ENCODE measurements around the gene CCDC27. TPM values are rescaled to one million over a fixed set of nuclear protein-coding genes. Genes with fewer than 3 reads are reported as not detected.
"Not testable (repeated sequence)": the region's sequence is repeated elsewhere in the genome, so short reads cannot be mapped to it uniquely, and the experiment has no call there.

CCDC27 gene
- total RNA-seq, 1 donor from 2014 or later, result not detected

- no peak for DNase-seq
These were observed 15.5 kb upstream of the CCDC27 start for GRCh38 chr1:3736708-3737107.

DNA sequence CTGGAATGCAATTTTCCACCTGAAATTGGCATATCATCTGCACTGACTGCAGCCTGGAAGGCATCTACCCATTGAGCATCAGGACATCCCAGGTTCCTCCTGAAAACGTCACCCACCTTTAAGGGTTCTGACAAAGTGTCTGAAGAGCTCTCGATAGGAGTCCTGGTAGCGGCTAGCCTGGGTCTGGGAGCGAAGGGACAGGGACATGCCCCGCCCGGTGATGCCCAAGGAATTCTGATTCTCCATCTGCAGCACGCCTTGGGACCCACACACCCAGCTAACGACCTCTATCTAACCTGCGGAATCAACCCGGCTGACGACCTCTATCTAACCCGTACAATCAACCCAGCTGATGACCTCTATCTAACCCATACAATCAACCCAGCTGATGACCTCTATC, 13.3 kb upstream of the CCDC27 start:
- no peak for DNase-seq

DNA sequence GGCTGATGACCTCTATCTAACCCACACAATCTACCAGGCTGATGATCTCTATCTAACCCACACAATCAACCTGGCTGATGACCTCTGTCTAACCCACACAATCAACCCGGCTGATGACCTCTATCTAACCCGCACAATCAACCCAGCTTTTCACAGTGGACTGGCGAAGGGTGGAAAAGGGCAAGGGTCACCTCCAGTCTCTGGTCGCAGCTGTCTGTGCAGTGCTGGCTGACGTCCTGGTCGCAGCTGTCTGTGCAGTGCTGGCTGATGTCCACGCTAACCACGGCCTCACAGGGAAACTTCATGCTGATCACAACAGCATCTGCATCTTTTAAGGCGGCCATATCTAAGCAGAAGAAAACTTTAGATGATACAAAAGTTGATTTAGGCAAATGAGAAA, 12.2 kb upstream of the CCDC27 start:
- DNase-seq, result peak; percentile 58

DNA sequence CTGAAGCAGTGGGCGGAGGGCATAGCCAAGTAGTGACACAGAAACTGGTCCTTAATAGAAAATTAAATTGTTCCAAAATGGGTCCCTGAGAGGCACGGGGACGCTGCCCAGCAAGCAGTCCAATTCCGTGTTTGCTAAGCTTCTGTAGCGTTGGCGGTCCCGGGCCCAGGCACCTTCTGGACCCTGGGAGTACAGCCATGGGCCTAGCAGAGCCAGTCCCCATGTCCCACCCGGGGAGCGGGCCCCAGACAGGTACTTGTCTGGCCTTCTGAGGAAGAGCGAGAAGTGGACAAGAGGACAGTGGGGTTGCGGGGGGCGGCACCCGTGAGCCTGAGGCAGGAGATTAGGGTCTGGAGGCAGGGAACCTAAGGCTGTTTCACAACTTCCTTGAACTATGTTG, 11.5 kb upstream of the CCDC27 start:
- no peak for DNase-seq

GRCh38 chr1:3741566-3742438, 10.4 kb upstream of the CCDC27 start:
- no peak for DNase-seq

- no peak for DNase-seq
These were observed 9.6 kb upstream of the CCDC27 start for GRCh38 chr1:3742439-3743298.

DNA sequence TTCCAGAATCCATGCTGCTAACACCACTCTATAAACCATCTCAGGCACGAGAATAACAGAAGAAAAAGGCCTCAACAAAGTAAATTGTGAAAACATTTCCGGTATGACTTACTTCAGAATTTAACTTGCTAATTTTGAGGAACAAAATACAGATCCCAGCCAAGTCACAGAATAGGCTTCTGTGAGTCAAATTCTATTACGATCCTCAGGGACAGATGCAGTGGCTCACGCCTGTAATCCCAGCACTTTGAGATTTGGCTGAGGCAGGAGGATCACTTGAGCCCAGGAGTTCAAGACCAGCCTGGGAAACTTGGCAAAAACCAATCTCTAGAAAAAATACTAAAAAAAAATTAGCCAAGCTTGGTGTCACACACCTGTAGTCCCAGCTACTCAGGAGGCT, 8.8 kb upstream of the CCDC27 start:
- no peak for DNase-seq

DNA sequence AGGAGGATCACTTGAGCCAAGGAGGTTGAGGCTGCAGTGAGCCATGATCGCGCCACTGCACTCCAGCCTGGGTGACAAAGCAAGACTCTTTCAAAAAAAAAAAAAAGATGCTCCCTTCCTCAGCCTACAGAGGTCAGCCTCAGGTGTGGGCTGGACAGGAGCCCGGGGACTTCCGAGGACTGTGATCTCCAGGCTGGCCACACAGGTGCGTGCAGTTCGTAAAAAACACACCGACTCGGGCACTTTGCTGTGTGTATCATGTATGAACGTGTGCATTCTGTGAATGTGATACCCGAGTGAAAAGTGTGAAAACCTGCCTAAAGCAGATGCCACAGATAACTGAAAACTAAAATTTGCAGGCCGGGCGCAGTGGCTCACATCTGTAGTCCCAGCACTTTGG, 8.4 kb upstream of the CCDC27 start:
- no peak for DNase-seq

DNA sequence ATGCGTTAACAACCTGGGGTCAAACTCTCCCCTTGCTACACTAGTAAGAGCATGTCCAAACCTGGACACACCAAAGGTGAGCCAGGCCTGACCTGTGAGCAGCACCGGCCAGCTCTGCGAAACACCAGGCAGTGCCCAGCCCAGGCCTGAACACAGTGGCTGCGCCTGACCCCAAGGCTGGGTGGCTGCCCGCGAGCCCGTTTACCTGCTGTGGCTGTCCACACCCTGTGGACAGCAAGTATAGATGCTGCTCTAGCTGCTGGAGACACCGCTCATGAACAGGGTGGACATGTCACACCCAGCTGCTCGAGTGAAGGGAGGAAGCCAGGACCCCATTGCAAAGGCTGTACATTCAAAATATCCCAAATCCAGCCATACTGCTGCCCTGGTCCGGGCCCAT, 7.6 kb upstream of the CCDC27 start:
- no peak for DNase-seq

- DNase-seq, result no peak
These were observed 7.2 kb upstream of the CCDC27 start for GRCh38 chr1:3745071-3745470.

DNA sequence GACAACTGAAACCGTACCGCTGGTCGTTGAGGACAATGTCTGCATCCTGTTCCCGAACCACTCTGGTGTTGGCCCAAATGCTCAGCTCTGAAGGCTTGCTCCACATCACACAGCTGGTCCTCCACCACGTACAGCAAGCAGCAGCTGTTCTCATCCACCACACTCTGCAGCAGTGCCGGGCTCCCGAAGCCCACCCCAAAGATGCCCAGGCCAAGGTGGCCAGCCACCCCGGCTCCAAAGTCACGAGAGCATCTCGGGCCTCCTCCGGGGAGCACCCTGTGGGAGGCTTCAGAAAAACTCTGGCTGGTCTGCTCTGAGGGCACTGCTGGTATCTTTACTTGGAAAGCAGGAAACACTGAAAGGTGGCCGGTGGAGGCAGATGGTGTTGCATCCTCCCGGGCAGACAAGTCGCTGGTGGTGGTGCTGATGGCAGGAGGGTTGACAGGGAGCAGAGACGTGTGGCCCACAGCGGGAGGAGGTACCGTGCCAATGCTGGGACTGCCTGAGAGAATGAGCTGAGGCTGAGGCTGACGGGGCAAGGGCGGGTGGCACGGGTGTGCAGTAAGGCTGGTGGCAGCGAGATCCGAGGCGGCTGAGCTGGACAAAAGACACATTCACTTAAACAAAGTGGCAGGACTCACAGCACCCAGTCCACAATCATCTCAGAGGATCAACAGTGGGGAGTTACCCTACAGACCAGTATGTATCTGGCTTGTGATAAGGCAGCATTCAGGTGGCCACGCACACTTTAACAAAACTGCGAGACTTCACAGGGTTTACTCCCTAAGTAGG, 6.5 kb upstream of the CCDC27 start:
- DNase-seq, result no peak

GRCh38 chr1:3746389-3746829, 5.8 kb upstream of the CCDC27 start:
- DNase-seq, result no peak

- DNase-seq, result peak; percentile 89
These were observed 5.3 kb upstream of the CCDC27 start for GRCh38 chr1:3746830-3747521.

DNA sequence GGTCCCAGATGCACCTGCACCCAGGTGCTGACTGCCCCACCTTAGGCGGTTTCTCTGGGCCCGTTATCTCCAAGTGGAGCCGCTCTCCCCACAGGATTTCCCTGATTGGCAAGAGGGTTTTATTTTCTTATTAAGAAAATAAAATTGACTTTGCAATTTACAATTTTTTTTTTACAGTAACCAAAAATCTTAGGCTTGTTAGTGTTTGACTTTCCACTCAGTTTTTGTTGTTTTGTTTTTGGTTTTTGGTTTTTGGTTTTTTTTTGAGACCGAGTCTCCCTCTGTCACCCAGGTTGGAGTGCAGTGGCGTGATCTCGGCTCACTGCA, 4.8 kb upstream of the CCDC27 start:
- DNase-seq, result no peak

DNA sequence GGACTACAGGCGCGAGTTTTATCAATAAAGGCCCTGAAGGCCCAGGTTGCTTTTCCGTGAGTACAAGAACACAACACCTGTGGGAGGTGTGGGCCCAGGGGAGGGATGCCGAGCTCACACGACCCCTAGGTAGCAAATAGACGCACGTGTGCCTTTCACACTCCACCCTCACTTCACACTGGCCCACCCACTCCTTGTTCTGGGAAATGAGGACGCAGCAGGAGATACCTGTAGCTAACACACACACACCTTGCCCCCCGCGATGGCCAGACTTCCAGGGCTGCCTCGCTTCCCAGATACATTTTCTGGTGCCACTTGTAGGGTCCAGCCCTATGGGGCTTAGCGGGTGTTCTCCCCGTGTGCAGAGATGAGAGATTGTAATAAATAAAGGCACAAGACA, 4.3 kb upstream of the CCDC27 start:
- DNase-seq, result no peak

- DNase-seq, result not testable (repeated sequence)
These were observed 3.8 kb upstream of the CCDC27 start for GRCh38 chr1:3748316-3748900.

GRCh38 chr1:3749512-3749911, 2.7 kb upstream of the CCDC27 start:
- DNase-seq, result no peak

- DNase-seq, result no peak
These were observed 1.5 kb upstream of the CCDC27 start for GRCh38 chr1:3750741-3751140.

GRCh38 chr1:3753656-3754454, 1.6 kb downstream of the CCDC27 start:
- DNase-seq, result no peak

DNA sequence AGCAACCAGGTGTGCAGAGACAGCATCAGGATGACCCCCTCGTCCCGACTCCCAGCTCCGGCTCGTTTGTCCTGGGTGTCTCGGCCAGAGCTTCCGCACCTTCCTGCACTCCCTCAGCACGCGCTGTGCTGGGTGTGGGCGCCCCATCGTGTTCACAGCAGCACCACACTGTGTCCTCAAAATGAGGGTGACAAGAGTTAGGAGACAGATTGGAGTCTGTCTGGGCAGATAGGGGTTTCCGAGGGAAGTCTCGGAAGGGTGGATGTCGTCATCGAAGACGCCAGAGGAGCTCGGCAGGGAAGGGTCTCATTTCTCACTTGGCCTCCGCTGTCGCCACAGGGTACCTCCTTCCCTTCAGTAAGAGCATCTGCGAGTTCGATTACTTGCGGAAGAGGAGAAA, 4.1 kb downstream of the CCDC27 start:
- DNase-seq, result no peak

DNA sequence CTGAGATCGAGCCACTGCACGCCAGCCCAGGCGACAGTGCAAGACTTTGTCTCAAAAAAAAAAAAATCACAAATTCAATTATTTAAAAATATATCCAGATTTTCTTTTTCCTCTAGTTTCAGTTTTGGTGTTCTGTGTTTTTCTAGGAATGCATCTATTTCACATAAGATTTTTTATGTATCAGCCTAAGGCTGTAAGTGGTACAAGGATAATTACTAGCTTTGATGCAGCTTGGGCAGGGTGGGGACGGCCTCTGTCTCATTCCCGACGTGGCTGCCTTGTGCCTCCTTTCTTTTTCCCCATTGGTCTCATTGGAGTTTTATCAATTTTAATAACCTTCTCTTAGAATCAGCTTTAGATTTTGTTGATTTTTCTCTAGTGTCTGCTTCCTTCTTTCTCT, 6.9 kb downstream of the CCDC27 start:
- no peak for DNase-seq
